Choroid plexus epithelial cell (primary cell): ENCODE measurements around the gene CAVIN4.

Experiments used
- DNase-seq: peaks from one replicate; pipeline ENCODE4 v3.0.0-alpha.2; 2010; ENCODE audit warnings: low read depth
- H3K4me3 ChIP-seq: 2 replicates; pipeline ENCODE4 v1.5.1; 2011; ENCODE audit warnings: low read depth, mild to moderate bottlenecking, control low read depth, low read length, moderate library complexity
- TF ChIP-seq, protein P1 (sequence below): conservative IDR thresholded peaks from 2 replicates; pipeline ENCODE4 v1.5.1; 2011; ENCODE audit warnings: low read depth, mild to moderate bottlenecking, control low read depth, inconsistent platforms, low read length, moderate library complexity

Gene CAVIN4

DNA sequence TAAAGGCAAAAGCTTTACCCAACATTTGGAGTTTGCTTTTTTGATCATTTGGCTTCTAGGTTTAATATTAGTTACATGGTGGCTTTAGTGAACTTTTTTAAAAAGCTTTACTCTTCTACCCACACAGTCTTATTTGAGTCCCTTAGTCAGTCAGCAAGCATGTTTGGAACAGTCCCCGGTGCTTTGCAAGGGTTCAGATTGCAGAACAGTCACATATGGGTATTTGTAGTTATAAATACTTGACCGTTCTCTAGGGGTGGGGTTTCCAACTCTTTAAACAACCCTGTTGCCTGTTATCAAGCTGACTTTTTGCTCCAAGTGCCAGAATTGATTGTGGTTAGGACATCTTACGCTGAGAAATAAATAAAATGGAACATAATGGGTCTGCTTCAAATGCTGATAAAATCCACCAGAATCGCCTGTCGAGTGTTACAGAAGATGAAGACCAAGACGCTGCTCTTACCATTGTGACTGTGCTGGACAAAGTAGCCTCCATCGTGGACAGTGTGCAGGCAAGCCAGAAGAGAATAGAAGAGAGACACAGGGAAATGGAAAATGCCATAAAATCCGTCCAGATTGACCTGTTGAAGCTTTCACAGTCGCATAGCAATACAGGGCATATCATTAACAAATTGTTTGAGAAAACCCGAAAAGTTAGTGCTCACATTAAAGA, at the start of gene CAVIN4:
Gene CAVIN4 (plus strand): TSS at position 304 of the 673 bp plus-strand sequence. CDS start 65 bp downstream, at position 369.
- peak; percentile 48 for DNase-seq
- no peak within 1 kb of the TSS for H3K4me3 ChIP-seq
- TF ChIP-seq, protein P1, sequence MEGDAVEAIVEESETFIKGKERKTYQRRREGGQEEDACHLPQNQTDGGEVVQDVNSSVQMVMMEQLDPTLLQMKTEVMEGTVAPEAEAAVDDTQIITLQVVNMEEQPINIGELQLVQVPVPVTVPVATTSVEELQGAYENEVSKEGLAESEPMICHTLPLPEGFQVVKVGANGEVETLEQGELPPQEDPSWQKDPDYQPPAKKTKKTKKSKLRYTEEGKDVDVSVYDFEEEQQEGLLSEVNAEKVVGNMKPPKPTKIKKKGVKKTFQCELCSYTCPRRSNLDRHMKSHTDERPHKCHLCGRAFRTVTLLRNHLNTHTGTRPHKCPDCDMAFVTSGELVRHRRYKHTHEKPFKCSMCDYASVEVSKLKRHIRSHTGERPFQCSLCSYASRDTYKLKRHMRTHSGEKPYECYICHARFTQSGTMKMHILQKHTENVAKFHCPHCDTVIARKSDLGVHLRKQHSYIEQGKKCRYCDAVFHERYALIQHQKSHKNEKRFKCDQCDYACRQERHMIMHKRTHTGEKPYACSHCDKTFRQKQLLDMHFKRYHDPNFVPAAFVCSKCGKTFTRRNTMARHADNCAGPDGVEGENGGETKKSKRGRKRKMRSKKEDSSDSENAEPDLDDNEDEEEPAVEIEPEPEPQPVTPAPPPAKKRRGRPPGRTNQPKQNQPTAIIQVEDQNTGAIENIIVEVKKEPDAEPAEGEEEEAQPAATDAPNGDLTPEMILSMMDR: no peak

DNA sequence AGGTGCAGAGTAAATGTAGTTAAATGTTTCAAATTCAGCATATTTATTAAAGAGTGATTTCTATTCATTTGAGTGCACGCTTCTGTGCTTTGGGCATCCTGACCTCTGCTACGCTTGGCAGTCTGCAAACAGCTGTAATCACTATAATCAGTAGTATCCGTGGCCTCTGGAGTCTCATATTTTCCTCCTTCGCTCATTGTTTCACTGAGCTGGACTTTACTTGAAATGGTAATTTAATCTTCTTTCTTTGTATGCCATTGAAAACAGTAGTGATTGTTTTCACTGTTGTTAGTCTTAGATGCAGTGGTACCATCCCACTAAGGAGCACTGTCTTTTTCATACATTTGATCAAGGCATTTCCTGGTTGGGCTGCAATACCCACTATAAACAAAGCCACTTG, 43.5 kb upstream of the CAVIN4 start:
- TF ChIP-seq, protein P1: no peak
- no peak for DNase-seq
- no peak overlapping the region for H3K4me3 ChIP-seq

- H3K4me3 ChIP-seq: no peak overlapping the region
- no peak for DNase-seq
- TF ChIP-seq, protein P1: no peak
Observed at GRCh38 chr9:100540327-100540726, 37.6 kb upstream of the CAVIN4 start.

- TF ChIP-seq, protein P1: no peak
- no peak for DNase-seq
- no peak overlapping the region for H3K4me3 ChIP-seq
Observed at GRCh38 chr9:100549048-100549447, 28.8 kb upstream of the CAVIN4 start.

GRCh38 chr9:100554935-100555401, 22.9 kb upstream of the CAVIN4 start:
- peak; percentile 62 for DNase-seq
- H3K4me3 ChIP-seq: no peak overlapping the region
- TF ChIP-seq, protein P1: no peak

DNA sequence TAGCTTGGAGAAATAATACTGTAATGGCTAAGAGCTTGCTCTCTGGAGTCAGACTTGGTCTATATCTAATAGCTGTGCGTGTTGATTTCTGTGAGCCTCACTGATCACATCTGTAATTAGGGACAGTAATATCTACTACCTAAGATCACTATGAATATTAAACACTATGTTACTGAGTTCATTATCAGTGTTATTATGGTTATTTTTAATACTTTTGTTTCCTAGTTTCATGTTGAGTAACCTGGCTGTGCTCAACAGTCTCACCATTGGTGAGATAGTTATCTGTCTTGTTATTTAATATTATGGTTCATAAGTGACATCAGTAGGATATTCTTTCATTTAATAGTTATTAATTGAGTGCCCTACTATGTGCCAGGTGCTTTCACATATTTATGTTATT, 22.4 kb upstream of the CAVIN4 start:
- DNase-seq: no peak
- no peak overlapping the region for H3K4me3 ChIP-seq
- TF ChIP-seq, protein P1: no peak

DNA sequence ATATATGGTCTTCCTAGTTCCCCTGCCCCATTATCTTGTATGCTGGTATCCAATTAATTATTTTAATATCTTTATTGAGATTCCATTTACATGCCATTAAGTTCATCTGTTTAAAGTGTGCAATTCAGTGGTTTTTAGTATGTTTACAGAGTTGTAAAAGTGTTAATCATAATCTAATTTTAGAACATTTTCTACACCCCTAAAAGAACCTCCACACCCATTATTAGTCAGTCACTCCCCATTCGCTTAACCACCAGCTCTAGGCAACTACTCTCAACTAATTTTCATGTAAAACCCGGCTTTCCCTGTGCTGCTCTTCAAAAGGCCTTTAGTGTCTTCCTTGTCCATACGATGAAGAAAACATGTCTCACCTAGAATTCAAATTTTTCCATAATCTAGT, 20.8 kb upstream of the CAVIN4 start:
- no peak for DNase-seq
- TF ChIP-seq, protein P1: no peak
- no peak overlapping the region for H3K4me3 ChIP-seq
